ENCODE measurements around the gene SDHC.
"Not testable (repeated sequence)": the region's sequence is repeated elsewhere in the genome, so short reads cannot be mapped to it uniquely, and the experiment has no call there.

Gene SDHC

DNA sequence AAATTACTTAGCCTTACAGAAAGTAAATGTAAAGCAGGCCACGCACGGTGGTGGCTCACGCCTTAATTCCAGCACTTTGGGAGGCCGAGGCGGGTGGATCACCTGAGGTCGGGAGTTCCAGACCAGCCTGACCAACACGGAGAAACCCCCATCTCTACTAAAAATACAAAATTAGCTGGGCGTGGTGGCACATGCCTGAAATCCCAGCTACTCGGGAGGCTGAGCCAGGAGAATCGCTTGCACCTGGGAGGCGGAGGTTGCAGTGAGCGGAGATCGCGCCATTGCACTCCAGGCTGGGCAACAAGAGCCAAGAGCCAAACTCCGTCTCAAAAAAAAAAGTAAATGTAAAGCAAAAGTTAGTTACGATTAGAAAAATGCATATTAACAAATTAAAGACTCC, 75.0 kb downstream of the SDHC start:
- DNase-seq: not testable (repeated sequence)

DNA sequence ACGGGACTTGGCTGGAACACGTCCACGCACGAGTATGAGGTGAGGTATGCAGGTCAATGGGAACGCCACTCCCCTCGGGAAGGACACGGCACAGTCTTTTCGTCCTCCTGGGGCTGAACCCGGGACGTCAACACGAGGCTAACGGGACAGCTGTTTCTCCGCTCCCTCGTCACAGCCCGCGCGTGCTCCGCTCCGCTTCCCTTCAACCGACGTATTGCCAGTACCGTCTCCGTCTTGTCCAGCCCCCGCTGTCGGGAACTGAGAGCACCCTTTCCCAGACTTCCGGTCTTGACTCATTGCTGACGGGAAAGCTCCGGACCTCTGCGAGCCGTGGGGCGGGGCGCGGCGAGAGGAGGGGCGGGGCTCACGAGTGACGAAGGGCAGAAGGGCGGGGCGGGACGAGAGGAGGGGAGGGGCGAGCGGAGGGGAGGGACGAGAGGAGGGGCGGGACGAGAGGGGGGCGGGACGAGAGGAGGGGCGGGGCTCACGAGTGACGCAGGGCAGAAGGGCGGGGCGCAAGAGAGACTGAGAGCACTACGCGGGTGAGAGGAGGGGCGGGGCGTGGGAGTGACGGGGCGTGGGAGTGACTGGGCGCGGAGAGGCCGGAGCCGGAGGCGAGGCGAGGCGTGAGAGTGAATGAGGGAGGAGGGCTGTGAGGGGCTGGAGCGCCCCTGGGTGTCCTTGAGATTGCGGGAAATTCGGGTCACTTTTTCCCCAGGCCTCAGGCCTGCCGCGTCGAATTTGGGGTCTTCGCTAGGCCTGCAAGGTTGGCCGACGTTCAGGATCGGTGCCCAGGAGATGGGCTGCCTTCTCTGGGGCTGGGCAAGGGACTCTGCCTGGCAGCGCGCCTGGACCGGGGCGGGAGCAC, 75.7 kb downstream of the SDHC start:
- DNase-seq: peak; percentile 93 to 97

DNA sequence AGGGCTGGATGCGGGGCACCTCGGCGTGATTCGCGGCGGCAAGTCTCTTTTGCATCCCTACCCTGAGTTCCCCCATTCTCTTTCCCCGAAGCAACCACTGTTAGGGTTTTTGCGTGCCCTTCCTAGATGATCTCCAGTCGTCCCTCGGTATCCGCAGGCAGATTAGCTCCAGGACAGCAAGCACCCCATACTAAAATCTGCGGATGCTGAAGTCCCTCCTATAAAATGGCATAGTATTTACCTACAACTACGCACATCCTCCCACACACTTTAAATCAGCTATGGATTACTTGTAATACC, 76.3 kb downstream of the SDHC start:
- DNase-seq: no peak

DNA sequence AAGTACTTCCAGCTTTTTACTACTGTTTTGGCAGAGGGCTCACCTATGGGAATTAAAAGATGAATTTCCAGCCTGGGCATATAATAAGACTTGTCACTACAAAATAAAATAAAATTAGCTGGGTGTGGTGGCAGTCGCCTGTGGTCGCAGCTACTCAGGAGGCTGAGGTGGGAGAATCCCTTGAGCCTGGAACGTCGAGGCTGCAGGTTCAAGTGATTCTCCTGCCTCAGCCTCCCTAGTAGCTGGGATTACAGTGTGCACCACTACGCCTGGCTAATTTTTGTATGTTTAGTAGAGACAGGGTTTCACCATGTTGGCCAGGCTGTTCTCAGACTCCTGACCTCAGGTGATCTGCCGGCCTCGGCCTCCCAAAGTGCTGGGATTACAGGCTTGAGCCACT, 77.0 kb downstream of the SDHC start:
- DNase-seq: not testable (repeated sequence)

DNA sequence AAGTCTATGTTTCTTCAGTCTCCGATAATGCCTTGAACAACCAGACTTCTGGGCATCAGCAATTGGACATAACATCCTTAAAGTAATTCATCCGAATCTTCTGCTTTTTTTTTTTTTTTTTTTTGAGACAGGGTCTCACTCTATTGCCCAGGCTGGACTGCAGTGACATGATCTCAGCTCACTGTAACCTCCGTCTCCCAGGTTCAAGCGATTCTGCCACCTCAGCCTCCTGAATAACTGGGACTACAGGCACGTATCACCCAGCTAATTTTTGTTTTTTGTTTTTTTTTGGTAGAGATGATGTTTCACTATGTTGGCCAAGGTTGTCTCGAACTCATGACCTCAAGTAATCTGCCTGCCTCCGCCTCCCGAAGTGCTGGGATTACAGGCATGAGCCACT, 77.4 kb downstream of the SDHC start:
- no peak for DNase-seq

- DNase-seq: no peak
These were observed 79.0 kb downstream of the SDHC start for GRCh38 chr1:161393151-161393550.

DNA sequence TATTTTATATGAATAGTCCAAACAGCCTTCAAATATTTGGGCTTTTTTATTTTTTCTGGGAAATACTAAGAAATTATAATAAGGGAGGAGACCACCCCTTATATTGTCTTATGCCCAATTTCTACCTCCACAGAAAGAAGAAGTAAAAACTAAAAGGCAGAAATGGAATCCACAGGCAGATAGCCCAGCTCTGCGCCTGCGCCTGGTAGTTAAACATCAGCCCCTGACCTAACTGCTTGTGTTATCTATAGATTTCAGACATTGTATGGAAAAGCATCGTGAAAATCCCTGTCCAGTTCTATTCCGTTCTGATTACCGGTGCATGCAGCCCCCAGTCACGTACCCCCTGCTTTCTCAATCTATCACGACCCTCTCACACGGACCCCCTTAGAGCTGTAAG, 82.9 kb downstream of the SDHC start:
- DNase-seq: not testable (repeated sequence)

DNA sequence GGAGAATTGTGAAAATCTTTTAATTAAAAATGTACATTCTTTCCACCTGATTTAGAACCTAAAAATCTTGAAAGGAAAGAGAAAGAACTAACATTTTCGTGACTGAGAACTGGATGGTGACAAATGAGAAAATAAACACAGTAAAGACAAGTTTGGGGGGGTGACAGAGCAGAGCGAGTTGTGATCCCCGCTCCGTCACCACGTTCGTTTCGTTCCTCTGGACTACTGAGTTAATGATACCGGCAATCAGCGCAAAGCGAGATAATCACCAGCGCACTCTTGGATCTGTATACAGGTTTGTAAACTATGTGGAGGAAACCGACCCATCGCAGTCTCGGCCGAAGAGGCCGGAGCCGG, 84.7 kb downstream of the SDHC start:
- no peak for DNase-seq

DNA sequence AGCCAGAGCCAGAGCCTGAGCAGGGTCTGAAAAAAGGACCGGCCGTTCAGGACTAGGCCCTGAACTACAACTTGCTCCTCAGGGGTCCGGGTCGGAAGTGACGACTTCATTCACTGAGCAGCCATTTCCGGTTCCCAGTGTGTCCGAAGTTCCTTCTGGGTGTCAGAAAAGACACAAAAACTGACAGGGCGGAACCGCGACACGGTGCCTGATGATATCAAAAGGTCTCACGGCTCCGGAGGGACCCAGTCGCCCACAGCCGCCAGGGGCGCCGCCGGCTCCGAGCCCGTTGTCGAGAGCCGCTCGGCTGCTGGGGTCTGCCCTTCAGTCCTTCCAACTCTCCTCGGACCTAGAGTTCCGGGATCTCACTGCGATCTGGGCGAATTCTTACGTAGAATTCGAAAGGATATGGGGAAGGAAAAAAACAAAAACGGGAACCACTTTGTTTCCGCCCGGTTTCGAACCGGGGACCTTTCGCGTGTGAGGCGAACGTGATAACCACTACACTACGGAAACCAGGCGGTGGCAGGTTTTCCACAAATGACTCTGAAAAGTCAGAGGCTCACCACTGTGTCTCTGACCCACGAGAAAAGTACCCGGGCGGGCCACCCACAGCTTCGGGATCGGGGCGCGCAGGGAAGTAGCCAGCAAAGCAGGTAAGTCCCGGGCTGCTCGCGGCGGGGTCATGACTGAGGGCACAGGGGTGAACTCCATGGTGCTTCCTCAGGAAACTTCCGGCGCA, 85.2 kb downstream of the SDHC start:
- peak; percentile 90 to 94 for DNase-seq

- DNase-seq: no peak
These were observed 88.3 kb downstream of the SDHC start for GRCh38 chr1:161402446-161402845.

GRCh38 chr1:161404051-161404597, 89.9 kb downstream of the SDHC start:
- no peak for DNase-seq

- not testable (repeated sequence) for DNase-seq
These were observed 92.4 kb downstream of the SDHC start for GRCh38 chr1:161406551-161406950.

GRCh38 chr1:161407451-161407985, 93.3 kb downstream of the SDHC start:
- DNase-seq: no peak

- no peak for DNase-seq
These were observed 94.4 kb downstream of the SDHC start for GRCh38 chr1:161408429-161409052.

DNA sequence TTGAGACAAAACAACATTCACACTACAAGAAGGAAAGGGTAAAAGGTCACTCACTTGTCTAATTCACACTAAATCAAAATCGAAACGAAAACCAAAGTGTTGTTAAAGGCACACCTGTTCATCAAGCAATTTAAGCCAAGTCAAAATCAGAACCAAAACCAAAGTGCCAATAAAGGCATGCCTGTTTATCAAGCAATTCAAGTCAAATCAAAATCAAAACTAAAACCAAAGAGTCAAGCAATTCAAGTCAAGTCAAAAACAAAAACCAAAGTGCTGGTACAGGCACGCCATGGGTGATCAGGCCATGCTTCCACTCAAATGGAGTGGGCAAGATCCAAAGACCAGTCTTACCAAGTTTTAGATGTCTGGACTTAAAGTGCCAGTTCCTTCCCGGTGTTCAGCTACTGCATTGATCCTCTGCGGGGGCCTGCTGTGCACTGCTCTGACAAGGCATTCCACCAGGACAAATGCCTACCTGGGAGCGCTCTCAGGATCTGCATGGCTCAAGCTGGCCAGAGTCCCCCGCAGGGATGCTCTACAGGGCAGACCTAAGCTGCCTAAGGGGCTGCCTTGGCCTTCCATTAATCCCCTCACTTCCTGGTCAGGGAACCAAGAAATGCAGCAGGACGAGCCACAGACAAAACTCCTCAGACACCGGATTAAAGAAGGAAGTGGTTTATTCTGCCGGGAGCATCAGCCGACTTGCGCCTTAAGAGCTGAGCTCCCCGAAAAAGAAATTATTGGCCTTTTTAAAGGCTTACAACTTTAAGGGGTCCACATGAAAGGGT, 95.9 kb downstream of the SDHC start:
- DNase-seq: not testable (repeated sequence)

DNA sequence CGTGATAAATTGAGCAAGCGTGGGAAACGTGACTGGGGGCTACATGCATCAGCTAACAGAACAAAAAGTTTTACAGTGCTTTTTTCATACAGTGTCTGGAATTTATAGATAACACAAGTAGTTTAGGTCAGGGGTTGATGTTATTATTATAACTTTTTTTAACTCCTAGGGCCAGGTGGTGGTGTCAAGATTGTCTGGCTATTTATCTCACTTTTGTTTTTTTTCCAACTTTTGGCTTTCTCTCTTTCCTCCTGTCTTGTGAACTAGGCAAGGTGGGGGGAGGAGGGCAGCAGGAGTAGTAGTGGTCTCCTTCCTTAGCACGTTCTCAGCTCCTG, 96.4 kb downstream of the SDHC start:
- not testable (repeated sequence) for DNase-seq

All from activated CD4-positive, alpha-beta T cell treated with anti-CD3 and anti-CD28 coated beads for 4 hours (primary cell).